Measurements from ENCODE around the gene USP14.

- TF ChIP-seq CTCF (IDR thresholded peaks at IDR 0.05) (no peak), POLR2A (IDR thresholded peaks at IDR 0.05) (no peak)
Observed at GRCh38 chr18:159037-159652, 788 bp downstream of the USP14 start.
